ENCODE results near the gene S100A6. TPM values are rescaled to one million over a fixed set of nuclear protein-coding genes. Genes with fewer than 3 reads are reported as not detected.
A peak's percentile ranks its signal among the peaks of the same experiment; 100 is the strongest.

Gene S100A6
- total RNA-seq, 2 donors from 2014 or later, result 367 to 608 TPM

GRCh38 chr1:153572569-153573015, 36.8 kb upstream of the S100A6 start:
- H3K36me3 ChIP-seq, result no peaks in the 10 kb centered on the region
- DNase-seq (ENCODE audit: low spot score) (peak; percentile 77), ATAC-seq (ENCODE audit: insufficient number of reproducible peaks, low FRiP score, low read depth) (peak; percentile 87)
- H3K27ac ChIP-seq, result peak overlapping the region; percentile 64 to 75
- H3K9me3 ChIP-seq, result no peaks in the 10 kb centered on the region
- no peaks in the 10 kb centered on the region for H3K27me3 ChIP-seq (replicated peaks; ENCODE audit: insufficient read depth)
- peaks cover 12 to 35% of the 10 kb centered on the region in 2 donors for H3K4me1 ChIP-seq (ENCODE audit: control insufficient read depth in 1 of 2, low read depth in 2 of 2)
- TF ChIP-seq CTCF (IDR thresholded peaks at IDR 0.05), result peak; percentile 76
- peak overlapping the region; percentile 27 for H3K4me3 ChIP-seq

- Histone ChIP-seq H3K27me3 (replicated peaks; ENCODE audit: insufficient read depth) (no peaks in the 10 kb centered on the region), H3K36me3 (no peaks in the 10 kb centered on the region), H3K9me3 (no peaks in the 10 kb centered on the region), H3K4me1 (ENCODE audit: control insufficient read depth in 1 of 2, low read depth in 2 of 2) (peaks cover 21 to 39% of the 10 kb centered on the region in 2 donors), H3K4me3 (no peak overlapping the region), H3K27ac (peak overlapping the region; percentile 64 to 75)
- no peak for TF ChIP-seq CTCF (IDR thresholded peaks at IDR 0.05)
- DNase-seq (ENCODE audit: low spot score), result no peak
- no peak for ATAC-seq (ENCODE audit: insufficient number of reproducible peaks, low FRiP score, low read depth)
Observed at GRCh38 chr1:153571706-153572105, 35.9 kb upstream of the S100A6 start.

GRCh38 chr1:153570874-153571273, 35.1 kb upstream of the S100A6 start:
- Histone ChIP-seq H3K36me3 (no peaks in the 10 kb centered on the region), H3K9me3 (no peaks in the 10 kb centered on the region), H3K4me1 (ENCODE audit: control insufficient read depth in 1 of 2, low read depth in 2 of 2) (peaks cover 26 to 46% of the 10 kb centered on the region in 2 donors), H3K4me3 (no peak overlapping the region), H3K27ac (no peak overlapping the region), H3K27me3 (replicated peaks; ENCODE audit: insufficient read depth) (no peaks in the 10 kb centered on the region)
- DNase-seq (ENCODE audit: low spot score) (no peak), ATAC-seq (ENCODE audit: insufficient number of reproducible peaks, low FRiP score, low read depth) (no peak)
- TF ChIP-seq CTCF (IDR thresholded peaks at IDR 0.05), result no peak

GRCh38 chr1:153569465-153569864, 33.7 kb upstream of the S100A6 start:
- no peak for TF ChIP-seq CTCF (IDR thresholded peaks at IDR 0.05)
- H3K9me3 ChIP-seq, result no peaks in the 10 kb centered on the region
- H3K4me3 ChIP-seq, result no peak overlapping the region
- ATAC-seq (ENCODE audit: insufficient number of reproducible peaks, low FRiP score, low read depth) (no peak), DNase-seq (ENCODE audit: low spot score) (no peak)
- peaks cover 33 to 56% of the 10 kb centered on the region in 2 donors for H3K4me1 ChIP-seq (ENCODE audit: control insufficient read depth in 1 of 2, low read depth in 2 of 2)
- no peaks in the 10 kb centered on the region for H3K36me3 ChIP-seq
- no peak overlapping the region for H3K27ac ChIP-seq
- no peaks in the 10 kb centered on the region for H3K27me3 ChIP-seq (replicated peaks; ENCODE audit: insufficient read depth)

DNA sequence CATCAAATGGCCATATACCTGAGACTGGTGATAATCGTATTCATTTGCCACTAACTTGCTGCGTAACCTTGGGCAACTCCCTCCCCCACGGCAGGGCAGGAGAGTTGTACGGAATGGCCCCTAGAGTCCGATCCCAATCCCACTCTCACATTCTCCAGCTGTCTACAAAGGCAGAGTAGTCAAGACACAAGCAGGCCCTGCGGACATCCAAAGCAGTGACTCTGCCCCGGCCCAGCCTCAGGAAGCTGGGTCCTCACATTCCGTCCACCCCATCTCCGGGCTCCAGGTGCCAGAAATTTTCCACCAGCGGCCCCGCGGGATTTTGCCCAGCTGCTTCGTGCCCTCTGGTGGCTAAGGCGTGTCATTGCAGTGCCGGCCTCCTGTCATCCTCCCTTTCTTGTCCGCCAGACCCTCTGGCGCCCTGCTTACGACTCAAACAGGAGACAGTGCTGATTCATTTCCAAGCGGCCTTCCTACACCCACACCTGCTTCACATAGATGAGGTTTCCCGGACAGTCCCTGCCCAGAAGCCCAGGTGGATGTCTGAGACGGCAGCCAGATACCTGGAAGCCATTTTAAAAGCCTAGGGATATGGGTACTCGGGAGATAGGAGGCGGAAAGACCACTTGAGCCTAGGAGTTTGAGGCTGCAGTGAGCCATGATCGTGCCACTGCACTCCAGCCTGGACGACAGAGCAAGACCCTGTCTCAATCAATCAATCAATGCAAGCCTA, 32.7 kb upstream of the S100A6 start:
- TF ChIP-seq CTCF (IDR thresholded peaks at IDR 0.05), result peak; percentile 99
- Histone ChIP-seq H3K4me3 (peak overlapping the region; percentile 63), H3K27ac (peak overlapping the region; percentile 76 to 98), H3K36me3 (no peaks in the 10 kb centered on the region), H3K4me1 (ENCODE audit: control insufficient read depth in 1 of 2, low read depth in 2 of 2) (peaks cover 33 to 56% of the 10 kb centered on the region in 2 donors), H3K27me3 (replicated peaks; ENCODE audit: insufficient read depth) (no peaks in the 10 kb centered on the region), H3K9me3 (no peaks in the 10 kb centered on the region)
- DNase-seq (ENCODE audit: low spot score), result peak; percentile 60
- ATAC-seq (ENCODE audit: insufficient number of reproducible peaks, low FRiP score, low read depth), result no peak

Measured in thoracic aorta (tissue), 2 donors.